Vagina (tissue), 2 donors: ENCODE data around the gene VSTM4. TPM values are rescaled to one million over a fixed set of nuclear protein-coding genes. Genes with fewer than 3 reads are reported as not detected.

Source experiments
- DNase-seq, 2 donors: peaks; one replicate each; pipeline ENCODE4 v3.0.0-alpha.2; 2017; ENCODE audit errors: extremely low spot score in 2 of 2
- H3K27ac ChIP-seq: fragments of 200-600 bp; sonication (generic); one replicate; pipeline ENCODE4 v1.5.1; 2019
- H3K27me3 ChIP-seq: fragments of 200-600 bp; sonication (generic); one replicate; pipeline ENCODE4 v1.5.1; 2019
- H3K36me3 ChIP-seq, 2 donors: fragments of 200-600 bp; sonication (generic); one replicate each; pipeline ENCODE4 v1.5.1; 2017 to 2019
- H3K4me1 ChIP-seq: fragments of 200-600 bp; sonication (generic); one replicate; pipeline ENCODE4 v1.5.1; 2019
- H3K4me3 ChIP-seq, 2 donors: fragments of 200-600 bp; sonication (generic); 1 replicate in 1 of 2; 2 replicates in 1 of 2; pipeline ENCODE4 v1.5.1; 2016 to 2019
- H3K9me3 ChIP-seq: fragments of 200-600 bp; sonication (generic); one replicate; pipeline ENCODE4 v1.5.1; 2019
- CTCF ChIP-seq, 3 experiments: fragments of 450-650 bp in 2 of 3; fragments of 200-600 bp in 1 of 3; sonication (generic) in 1 of 3; IDR thresholded peaks; one replicate each; pipeline ENCODE4 v1.5.1; 2017 to 2019; ENCODE audit warnings: antibody characterized with exemption in 3 of 3, mild to moderate bottlenecking in 2 of 3, moderate library complexity in 2 of 3
- POLR2A ChIP-seq, 2 donors: fragments of 450-650 bp; IDR thresholded peaks; one replicate each; pipeline ENCODE4 v1.6.1; 2017; ENCODE audit warnings: antibody characterized with exemption in 2 of 2, mild to moderate bottlenecking in 2 of 2, moderate library complexity in 2 of 2
- POLR2AphosphoS5 ChIP-seq, 2 donors: sonication (generic); formaldehyde crosslinking; IDR thresholded peaks; one replicate each; pipeline ENCODE4 v1.9.0; 2017; ENCODE audit warnings: antibody characterized with exemption in 2 of 2, mild to moderate bottlenecking in 2 of 2, low read depth in 1 of 2; ENCODE audit not compliant: insufficient read depth in 1 of 2
- intact Hi-C: fragments of 100-400 bp; cut with DNase I; formaldehyde crosslinking; loops from one replicate; pipeline ENCODE4 v1.15.1; 2023
- total RNA-seq: library from RNA; depleted of rRNA; stranded (reverse); fragments of >200 nt; gene quantifications from one replicate; pipeline ENCODE4 v1.2.3, GENCODE V29; 2016

Gene VSTM4
- total RNA-seq, 1 donor from 2014 or later, result 14.0 TPM

DNA sequence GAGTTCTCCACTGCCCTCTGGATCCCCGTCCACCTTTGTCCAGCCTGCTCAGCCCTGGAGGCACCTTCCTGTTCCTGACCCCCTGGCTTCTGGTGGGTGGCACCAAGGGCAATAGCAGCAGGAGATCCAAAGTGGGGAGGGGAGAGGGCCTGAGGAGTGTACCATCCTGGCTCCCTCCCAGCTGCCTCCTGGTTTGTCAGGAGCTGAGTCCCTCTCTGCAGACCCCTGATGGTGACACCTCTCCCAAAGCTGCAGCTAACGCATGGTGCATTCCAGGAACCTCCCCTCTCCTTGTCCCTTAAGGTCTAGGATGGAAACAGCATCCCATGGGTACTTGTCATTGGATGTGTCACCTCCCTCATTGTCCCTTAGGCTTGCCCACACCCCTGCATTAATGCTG is 39.6 kb downstream of the VSTM4 start:
- TF ChIP-seq POLR2A (IDR thresholded peaks at IDR 0.05) (no peak), CTCF (IDR thresholded peaks at IDR 0.05) (no peak), POLR2AphosphoS5 (IDR thresholded peaks at IDR 0.05; ENCODE audit: insufficient read depth in 1 of 2, low read depth in 1 of 2) (no peak)
- H3K9me3 ChIP-seq, result no peaks in the 10 kb centered on the region
- H3K27ac ChIP-seq, result no peak overlapping the region
- peaks cover 0 to 7% of the 10 kb centered on the region in 2 donors for H3K36me3 ChIP-seq
- H3K27me3 ChIP-seq, result no peaks in the 10 kb centered on the region
- intact Hi-C loops, result no loop called here
- H3K4me3 ChIP-seq, result no peak overlapping the region
- no peak for DNase-seq
- H3K4me1 ChIP-seq, result peaks cover 43% of the 10 kb centered on the region

GRCh38 chr10:49074836-49075682 is 40.3 kb downstream of the VSTM4 start:
- TF ChIP-seq POLR2AphosphoS5 (IDR thresholded peaks at IDR 0.05; ENCODE audit: insufficient read depth in 1 of 2, low read depth in 1 of 2), result no peak
- no peak for TF ChIP-seq POLR2A (IDR thresholded peaks at IDR 0.05)
- TF ChIP-seq CTCF (IDR thresholded peaks at IDR 0.05), result no peak
- Histone ChIP-seq H3K9me3 (no peaks in the 10 kb centered on the region), H3K4me3 (no peak overlapping the region), H3K27ac (no peak overlapping the region), H3K4me1 (peaks cover 40% of the 10 kb centered on the region), H3K27me3 (no peaks in the 10 kb centered on the region), H3K36me3 (peaks cover 0 to 7% of the 10 kb centered on the region in 2 donors)
- intact Hi-C loops, result no loop called here
- DNase-seq, result no peak

- TF ChIP-seq POLR2A (IDR thresholded peaks at IDR 0.05) (no peak), POLR2AphosphoS5 (IDR thresholded peaks at IDR 0.05; ENCODE audit: insufficient read depth in 1 of 2, low read depth in 1 of 2) (no peak), CTCF (IDR thresholded peaks at IDR 0.05) (no peak)
- H3K36me3 ChIP-seq, result peaks cover 0 to 7% of the 10 kb centered on the region in 2 donors
- no peaks in the 10 kb centered on the region for H3K9me3 ChIP-seq
- DNase-seq, result no peak
- H3K27me3 ChIP-seq, result no peaks in the 10 kb centered on the region
- H3K27ac ChIP-seq, result no peak overlapping the region
- H3K4me1 ChIP-seq, result peaks cover 28% of the 10 kb centered on the region
- no peak overlapping the region for H3K4me3 ChIP-seq
- intact Hi-C loops, result no loop called here
Measured at GRCh38 chr10:49072166-49072885, 43.0 kb downstream of the VSTM4 start.

DNA sequence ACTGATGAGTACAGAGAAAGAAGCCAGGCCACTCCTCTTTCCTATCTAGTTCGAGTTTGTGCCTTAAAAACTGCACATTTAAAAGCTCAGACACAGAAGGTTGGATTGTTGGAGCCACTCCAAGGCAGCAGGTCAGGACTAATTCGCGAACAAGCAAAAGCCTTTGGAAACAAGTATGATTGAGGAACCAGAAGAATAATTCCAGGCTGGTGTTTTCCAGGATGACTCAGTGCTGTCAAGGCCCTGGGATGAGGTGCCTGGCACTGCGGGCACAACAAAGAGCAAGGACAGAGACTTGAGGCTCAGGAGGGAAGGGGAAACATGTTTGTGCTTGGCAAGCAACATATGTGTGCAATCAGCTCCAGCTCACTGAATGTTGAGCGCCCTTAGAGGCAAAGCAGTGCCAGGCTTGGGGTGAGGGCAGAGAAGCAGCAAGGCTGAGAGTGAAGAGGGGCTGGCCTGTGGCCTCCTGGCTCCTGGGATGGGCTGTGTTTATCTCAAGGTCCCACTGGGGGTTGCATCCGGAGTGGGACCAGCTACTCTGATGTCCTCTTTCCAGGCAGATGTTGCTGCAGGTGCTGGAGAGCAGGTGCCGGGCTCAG is 44.1 kb downstream of the VSTM4 start:
- no peak overlapping the region for H3K4me3 ChIP-seq
- intact Hi-C loops, result no loop called here
- no peak overlapping the region for H3K27ac ChIP-seq
- H3K4me1 ChIP-seq, result peaks cover 22% of the 10 kb centered on the region
- DNase-seq, result peak; percentile 85 to 96
- no peaks in the 10 kb centered on the region for H3K36me3 ChIP-seq
- H3K9me3 ChIP-seq, result no peaks in the 10 kb centered on the region
- H3K27me3 ChIP-seq, result no peaks in the 10 kb centered on the region
- TF ChIP-seq CTCF (IDR thresholded peaks at IDR 0.05), result no peak
- no peak for TF ChIP-seq POLR2AphosphoS5 (IDR thresholded peaks at IDR 0.05; ENCODE audit: insufficient read depth in 1 of 2, low read depth in 1 of 2)
- no peak for TF ChIP-seq POLR2A (IDR thresholded peaks at IDR 0.05)
